Ishikawa (cell line): Measurements from ENCODE around the gene ASTN1.

Source experiments
- CEBPB ChIP-seq: IDR thresholded peaks from 2 replicates; pipeline ENCODE4 v1.6.1; 2012
- CREB1 ChIP-seq: IDR thresholded peaks from 2 replicates; pipeline ENCODE4 v1.6.1; 2012; ENCODE audit warnings: low read depth
- EGR1 ChIP-seq: IDR thresholded peaks from 2 replicates; pipeline ENCODE4 v1.6.1; 2012
- EP300 ChIP-seq: IDR thresholded peaks from 2 replicates; pipeline ENCODE4 v1.6.1; 2012; ENCODE audit warnings: borderline replicate concordance
- FOXM1 ChIP-seq: IDR thresholded peaks from 2 replicates; pipeline ENCODE4 v1.6.1; 2012; ENCODE audit warnings: low read depth, borderline replicate concordance
- NFIC ChIP-seq: IDR thresholded peaks from 2 replicates; pipeline ENCODE4 v1.6.1; 2012
- RAD21 ChIP-seq: IDR thresholded peaks from 2 replicates; pipeline ENCODE4 v1.6.1; 2012; ENCODE audit warnings: low read depth
- TAF1 ChIP-seq: IDR thresholded peaks from 2 replicates; pipeline ENCODE4 v1.6.1; 2012; ENCODE audit warnings: low read depth, mild to moderate bottlenecking
- TCF12 ChIP-seq: IDR thresholded peaks from 2 replicates; pipeline ENCODE4 v1.6.1; 2012; ENCODE audit warnings: low read depth
- TEAD4 ChIP-seq: IDR thresholded peaks from 2 replicates; pipeline ENCODE4 v1.6.1; 2012
- YY1 ChIP-seq: IDR thresholded peaks from 2 replicates; pipeline ENCODE4 v1.6.1; 2012; ENCODE audit warnings: low read depth
- ZBTB7A ChIP-seq: IDR thresholded peaks from 2 replicates; pipeline ENCODE4 v1.6.1; 2012; ENCODE audit warnings: low read depth
- TF ChIP-seq, protein P1 (sequence below): IDR thresholded peaks from 2 replicates; pipeline ENCODE4 v1.6.1; 2012
- TF ChIP-seq, protein P2 (sequence below): IDR thresholded peaks from 2 replicates; pipeline ENCODE4 v1.6.1; 2012; ENCODE audit warnings: low read depth, mild to moderate bottlenecking
- TF ChIP-seq, protein P3 (sequence below): IDR thresholded peaks from 2 replicates; pipeline ENCODE4 v1.6.1; 2012

Gene ASTN1

DNA sequence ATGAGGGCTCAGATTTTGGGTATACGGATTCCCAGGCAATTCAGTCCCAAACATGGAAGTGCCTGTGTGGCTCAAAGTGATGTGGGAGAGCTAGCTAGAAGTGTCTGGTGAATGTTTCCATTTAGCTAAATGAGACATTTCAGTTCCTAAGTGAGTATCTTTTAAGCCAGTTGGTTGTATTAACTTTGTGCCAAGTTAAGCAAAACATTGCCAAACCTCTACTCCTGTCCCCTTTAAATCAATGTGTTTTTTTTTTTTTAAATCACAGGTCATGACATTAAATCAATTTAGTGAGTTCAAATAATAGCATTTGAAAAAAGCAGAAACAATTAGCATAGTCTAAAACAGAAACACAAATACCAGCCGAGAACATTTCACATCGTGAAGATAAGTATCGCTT lies 230.1 kb downstream of the ASTN1 start:
- TF ChIP-seq ZBTB7A (no peak), FOXM1 (no peak)
- TF ChIP-seq, protein P1, sequence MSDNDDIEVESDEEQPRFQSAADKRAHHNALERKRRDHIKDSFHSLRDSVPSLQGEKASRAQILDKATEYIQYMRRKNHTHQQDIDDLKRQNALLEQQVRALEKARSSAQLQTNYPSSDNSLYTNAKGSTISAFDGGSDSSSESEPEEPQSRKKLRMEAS = no peak

DNA sequence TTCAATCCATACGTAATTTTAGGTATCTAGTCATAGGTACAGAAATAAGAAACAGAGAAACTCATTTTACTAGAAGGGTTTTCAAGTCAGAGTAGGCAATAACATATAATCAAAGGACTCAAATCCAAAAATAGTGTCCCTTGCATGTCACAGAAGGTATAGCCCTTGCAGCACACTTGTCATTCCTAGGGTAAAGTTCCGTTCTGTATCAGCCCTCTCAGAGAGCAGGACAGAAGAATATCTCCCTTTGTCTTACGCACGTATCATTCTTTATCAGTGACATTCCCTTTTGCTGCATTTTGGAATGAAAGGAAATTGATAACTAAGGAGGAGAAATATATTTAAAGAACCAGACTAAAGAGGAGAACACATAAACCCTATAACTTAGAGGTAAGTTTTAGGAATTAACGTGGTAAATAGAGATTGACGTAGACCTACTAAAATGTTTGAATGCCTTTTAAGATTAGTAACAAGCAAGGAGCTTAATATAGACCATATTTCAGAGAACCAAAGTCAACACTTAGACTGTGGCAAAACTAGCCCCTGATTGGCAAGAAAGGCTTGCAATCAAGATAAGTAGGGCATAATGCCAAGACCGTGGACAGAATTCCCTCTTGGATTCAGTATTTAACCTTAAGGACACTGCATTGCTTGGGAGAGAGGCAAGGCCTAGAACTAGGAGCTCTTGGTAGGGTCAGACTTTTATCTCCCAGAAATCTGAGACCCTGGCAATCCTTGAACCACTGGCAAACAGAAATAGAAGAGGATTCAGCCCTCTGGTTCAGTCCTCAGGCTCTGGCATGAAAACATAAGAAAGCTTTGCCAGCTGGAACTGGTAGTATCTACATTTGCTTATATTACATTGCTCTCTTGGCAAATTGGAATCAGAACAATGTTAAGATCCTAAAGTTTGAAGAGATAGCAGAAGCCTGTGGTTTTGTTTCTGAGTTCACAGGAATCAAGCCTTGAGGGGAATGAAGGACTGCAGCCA lies 232.1 kb downstream of the ASTN1 start:
- TF ChIP-seq EP300 = no peak
- no peak for TF ChIP-seq RAD21
- no peak for TF ChIP-seq TAF1
- TF ChIP-seq, protein P2, sequence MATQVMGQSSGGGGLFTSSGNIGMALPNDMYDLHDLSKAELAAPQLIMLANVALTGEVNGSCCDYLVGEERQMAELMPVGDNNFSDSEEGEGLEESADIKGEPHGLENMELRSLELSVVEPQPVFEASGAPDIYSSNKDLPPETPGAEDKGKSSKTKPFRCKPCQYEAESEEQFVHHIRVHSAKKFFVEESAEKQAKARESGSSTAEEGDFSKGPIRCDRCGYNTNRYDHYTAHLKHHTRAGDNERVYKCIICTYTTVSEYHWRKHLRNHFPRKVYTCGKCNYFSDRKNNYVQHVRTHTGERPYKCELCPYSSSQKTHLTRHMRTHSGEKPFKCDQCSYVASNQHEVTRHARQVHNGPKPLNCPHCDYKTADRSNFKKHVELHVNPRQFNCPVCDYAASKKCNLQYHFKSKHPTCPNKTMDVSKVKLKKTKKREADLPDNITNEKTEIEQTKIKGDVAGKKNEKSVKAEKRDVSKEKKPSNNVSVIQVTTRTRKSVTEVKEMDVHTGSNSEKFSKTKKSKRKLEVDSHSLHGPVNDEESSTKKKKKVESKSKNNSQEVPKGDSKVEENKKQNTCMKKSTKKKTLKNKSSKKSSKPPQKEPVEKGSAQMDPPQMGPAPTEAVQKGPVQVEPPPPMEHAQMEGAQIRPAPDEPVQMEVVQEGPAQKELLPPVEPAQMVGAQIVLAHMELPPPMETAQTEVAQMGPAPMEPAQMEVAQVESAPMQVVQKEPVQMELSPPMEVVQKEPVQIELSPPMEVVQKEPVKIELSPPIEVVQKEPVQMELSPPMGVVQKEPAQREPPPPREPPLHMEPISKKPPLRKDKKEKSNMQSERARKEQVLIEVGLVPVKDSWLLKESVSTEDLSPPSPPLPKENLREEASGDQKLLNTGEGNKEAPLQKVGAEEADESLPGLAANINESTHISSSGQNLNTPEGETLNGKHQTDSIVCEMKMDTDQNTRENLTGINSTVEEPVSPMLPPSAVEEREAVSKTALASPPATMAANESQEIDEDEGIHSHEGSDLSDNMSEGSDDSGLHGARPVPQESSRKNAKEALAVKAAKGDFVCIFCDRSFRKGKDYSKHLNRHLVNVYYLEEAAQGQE = no peak
- TF ChIP-seq ZBTB7A = no peak
- TF ChIP-seq TEAD4 = no peak
- TF ChIP-seq EGR1 = no peak
- no peak for TF ChIP-seq NFIC
- no peak for TF ChIP-seq TCF12
- no peak for TF ChIP-seq YY1
- no peak for TF ChIP-seq CEBPB
- TF ChIP-seq, protein P1 = no peak
- TF ChIP-seq CREB1 = no peak
- TF ChIP-seq, protein P3, sequence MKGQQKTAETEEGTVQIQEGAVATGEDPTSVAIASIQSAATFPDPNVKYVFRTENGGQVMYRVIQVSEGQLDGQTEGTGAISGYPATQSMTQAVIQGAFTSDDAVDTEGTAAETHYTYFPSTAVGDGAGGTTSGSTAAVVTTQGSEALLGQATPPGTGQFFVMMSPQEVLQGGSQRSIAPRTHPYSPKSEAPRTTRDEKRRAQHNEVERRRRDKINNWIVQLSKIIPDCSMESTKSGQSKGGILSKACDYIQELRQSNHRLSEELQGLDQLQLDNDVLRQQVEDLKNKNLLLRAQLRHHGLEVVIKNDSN = no peak

DNA sequence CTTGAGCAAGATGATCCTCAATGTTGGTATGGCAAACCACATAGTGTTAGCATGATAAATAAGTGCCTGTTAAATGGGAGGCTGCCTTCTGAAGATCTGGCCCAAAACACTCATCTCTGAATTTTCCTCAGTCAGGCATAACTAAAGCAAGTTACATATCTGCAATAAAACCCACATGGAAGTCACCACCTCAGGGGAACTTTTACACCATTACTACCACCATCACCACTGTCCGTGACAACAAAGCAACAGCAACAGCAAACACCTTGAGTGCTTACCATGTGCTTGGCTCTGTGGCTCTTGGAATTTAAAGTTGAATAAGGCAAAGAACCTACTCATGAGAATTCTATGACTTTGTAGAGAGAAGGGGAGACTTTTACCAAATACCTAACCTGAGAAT lies 233.0 kb downstream of the ASTN1 start:
- no peak for TF ChIP-seq ZBTB7A
- TF ChIP-seq NFIC = no peak
- no peak for TF ChIP-seq CREB1
- TF ChIP-seq TCF12 = no peak

DNA sequence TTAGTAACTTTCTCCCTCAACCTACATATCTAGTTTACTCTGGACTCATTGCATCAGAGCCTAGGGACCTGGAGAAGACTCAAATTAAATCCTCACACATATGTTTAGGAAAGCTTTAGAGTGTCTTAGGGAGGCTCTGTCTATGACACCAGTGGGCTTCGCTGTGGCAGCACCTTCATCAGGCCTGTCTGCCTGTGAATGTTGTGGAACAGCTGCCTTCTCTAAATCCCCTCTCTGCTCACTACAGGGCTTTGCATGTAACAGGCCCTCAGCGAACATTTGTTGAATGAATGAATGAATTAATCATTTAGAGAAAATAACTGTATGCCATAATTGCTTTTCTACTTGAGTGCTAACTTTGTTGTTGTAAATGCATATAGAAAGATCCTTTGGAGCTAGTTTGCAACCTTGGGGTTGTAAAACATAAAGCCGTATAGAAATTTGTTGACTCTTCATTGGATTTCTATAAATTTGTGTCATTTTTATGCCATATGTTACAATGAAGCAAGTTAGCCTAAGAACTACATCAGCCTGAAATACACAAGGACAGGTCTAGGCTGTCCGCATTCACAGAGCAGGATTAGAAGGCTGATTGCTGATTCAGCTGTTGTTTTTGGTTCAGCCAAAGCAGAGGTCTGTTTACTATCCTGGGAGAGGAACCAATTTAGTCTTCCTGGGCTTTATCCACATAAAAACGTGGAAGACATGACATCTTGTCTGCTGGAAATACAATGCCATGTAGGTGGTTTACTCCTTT lies 238.0 kb downstream of the ASTN1 start:
- TF ChIP-seq EP300 (no peak), CEBPB (no peak), YY1 (no peak)

DNA sequence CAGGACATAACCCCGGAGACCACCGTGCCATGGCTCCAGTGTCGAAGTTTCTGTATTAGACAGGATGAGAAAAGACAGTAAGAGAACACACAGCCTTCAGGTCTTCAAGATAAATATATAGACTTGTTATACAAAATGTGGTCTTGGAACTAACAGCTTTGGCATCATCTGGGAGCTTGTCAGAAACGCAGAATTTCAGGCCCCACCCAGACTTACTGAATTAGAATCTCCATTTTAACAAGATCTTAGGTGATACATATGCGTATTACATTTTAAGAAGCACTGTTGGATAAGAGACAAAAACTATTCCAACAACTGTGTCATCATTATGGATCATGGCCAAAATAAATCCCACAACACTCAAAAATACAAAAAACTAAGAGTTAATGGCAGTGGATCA lies 239.3 kb downstream of the ASTN1 start:
- no peak for TF ChIP-seq TEAD4

DNA sequence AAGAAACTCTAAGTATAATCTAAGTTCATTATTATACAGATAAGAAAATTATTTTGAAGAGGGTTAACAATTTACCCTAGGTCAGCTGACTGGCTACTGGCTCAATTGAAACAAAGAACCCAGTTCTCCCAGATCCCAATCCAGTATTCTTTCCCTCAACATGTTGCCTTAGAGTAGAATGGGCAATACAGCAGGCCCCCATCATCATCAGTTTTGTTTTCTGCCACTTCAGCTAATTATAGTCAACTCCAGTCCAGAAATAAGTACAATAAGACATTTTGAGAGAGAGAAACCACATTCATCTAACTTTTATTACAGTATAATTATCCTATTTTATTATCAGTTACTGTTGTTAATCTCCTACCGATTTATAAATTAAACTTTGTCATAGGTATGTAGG lies 241.2 kb downstream of the ASTN1 start:
- TF ChIP-seq RAD21 (no peak), YY1 (no peak), TEAD4 (no peak)

DNA sequence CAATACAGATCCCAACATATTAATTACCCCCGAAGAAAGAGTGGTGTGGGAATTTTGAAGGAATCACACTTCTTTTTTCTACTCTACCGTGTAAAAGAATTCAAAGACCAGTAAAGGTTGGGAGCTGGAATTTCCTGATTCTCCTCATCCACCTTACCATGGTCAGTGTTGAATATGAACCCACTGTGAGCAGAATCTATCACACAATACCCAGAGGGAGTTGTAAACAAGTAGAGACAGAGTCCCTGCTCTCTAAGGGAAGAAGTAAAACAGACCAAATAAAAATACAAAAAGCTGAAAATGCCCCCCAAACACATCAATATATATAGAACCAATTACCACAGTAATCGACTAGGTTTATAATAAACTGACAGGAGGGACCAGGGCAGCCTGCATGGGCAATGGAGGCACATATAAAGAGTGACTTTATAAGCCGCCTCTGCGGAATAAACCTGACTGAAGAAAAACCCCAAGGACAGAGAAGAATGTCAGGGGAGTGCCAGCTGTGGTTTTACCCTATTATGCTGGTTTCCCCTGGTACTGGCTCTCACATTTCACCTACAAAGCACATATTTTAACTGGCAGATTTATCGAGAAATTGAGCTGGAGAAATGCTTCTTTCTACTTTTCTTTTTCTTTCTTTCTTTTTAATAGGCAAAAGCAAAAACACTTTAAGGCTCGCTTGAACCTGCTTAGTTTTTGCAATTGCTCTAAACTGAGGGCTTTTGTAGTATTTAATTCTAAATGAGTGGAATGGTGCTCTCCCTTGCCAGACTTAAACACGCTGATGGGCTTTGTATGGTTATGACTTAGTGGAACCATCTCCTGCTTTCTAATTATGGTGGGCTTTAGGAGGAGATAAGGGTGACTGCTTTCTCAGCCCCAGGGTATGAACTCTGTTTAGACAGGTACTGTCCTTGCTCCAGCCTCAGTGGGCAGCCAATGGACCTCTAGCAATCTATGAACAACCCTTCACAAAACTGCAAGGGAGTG lies 244.8 kb downstream of the ASTN1 start:
- TF ChIP-seq TAF1 (no peak), TCF12 (no peak), YY1 (no peak), FOXM1 (no peak), EGR1 (no peak), CREB1 (no peak), CEBPB (no peak), EP300 (no peak), ZBTB7A (no peak), RAD21 (no peak), TEAD4 (no peak), NFIC (no peak)
- TF ChIP-seq, protein P2 = no peak
- TF ChIP-seq, protein P3 = no peak
- TF ChIP-seq, protein P1 = no peak
